Spleen (tissue), 11 donors: ENCODE measurements around the gene RMI2. TPM values are rescaled to one million over a fixed set of nuclear protein-coding genes. Genes with fewer than 3 reads are reported as not detected.

Experiments used
- DNase-seq: peaks from one replicate; pipeline ENCODE4 v3.0.0-alpha.2; 2020
- H3K27ac ChIP-seq, 8 donors: fragments of 200-600 bp; sonication (generic) in 7 of 8; 1 replicate in 4 of 8; 2 replicates in 4 of 8; pipeline versions ENCODE4 v1.5.0 to v1.8.0; 2016 to 2021; ENCODE audit warnings: inconsistent platforms in 4 of 8, mild to moderate bottlenecking in 4 of 8, moderate library complexity in 1 of 8
- H3K27me3 ChIP-seq, 7 donors: fragments of 200-600 bp; sonication (generic) in 6 of 7; replicated peaks in 1 of 7; 1 replicate in 4 of 7; 2 replicates in 3 of 7; pipeline versions ENCODE4 v1.5.0 to v1.8.0; 2016 to 2021; ENCODE audit warnings: inconsistent platforms in 3 of 7, mild to moderate bottlenecking in 1 of 7
- H3K36me3 ChIP-seq, 6 donors: fragments of 200-600 bp; sonication (generic) in 5 of 6; 1 replicate in 4 of 6; 2 replicates in 2 of 6; pipeline versions ENCODE4 v1.5.0 to v1.8.0; 2016 to 2021; ENCODE audit warnings: inconsistent platforms in 2 of 6
- H3K4me1 ChIP-seq, 6 donors: fragments of 200-600 bp; sonication (generic) in 5 of 6; 1 replicate in 3 of 6; 2 replicates in 3 of 6; pipeline versions ENCODE4 v1.5.0 to v1.8.0; 2016 to 2021; ENCODE audit warnings: inconsistent platforms in 3 of 6
- H3K4me3 ChIP-seq, 8 donors: fragments of 200-600 bp; sonication (generic) in 7 of 8; 1 replicate in 4 of 8; 2 replicates in 4 of 8; pipeline versions ENCODE4 v1.5.0 to v1.8.0; 2016 to 2021; ENCODE audit warnings: inconsistent platforms in 4 of 8, mild to moderate bottlenecking in 4 of 8, moderate library complexity in 2 of 8
- H3K9me3 ChIP-seq, 8 donors: fragments of 200-600 bp; sonication (generic) in 7 of 8; 1 replicate in 4 of 8; 2 replicates in 4 of 8; pipeline versions ENCODE4 v1.5.0 to v1.8.0; 2016 to 2021; ENCODE audit warnings: inconsistent platforms in 4 of 8
- POLR2A ChIP-seq, 3 donors: fragments of 450-650 bp; IDR thresholded peaks; one replicate each; pipeline ENCODE4 v1.5.1; 2017; ENCODE audit warnings: antibody characterized with exemption in 3 of 3, mild to moderate bottlenecking in 1 of 3
- POLR2AphosphoS5 ChIP-seq, 3 donors: sonication (generic); formaldehyde crosslinking; IDR thresholded peaks; one replicate each; pipeline ENCODE4 v1.5.1; 2017; ENCODE audit warnings: antibody characterized with exemption in 3 of 3
- WGBS, 5 donors: extraction: QIAGEN DNeasy Blood & Tissue Kit in 3 of 5; methylation state at CpG; one replicate each; pipeline versions ENCODE4 v1.1.5 to v1.1.7; 2013 to 2018; 5-methylcytosine and 5-hydroxymethylcytosine counted together
- intact Hi-C: fragments of 100-400 bp; cut with DNase I; formaldehyde crosslinking; loops from one replicate; pipeline ENCODE4 v1.15.0; 2023; ENCODE audit warnings: low total_unique reads
- polyA plus RNA-seq, 3 donors: library from polyadenylated mRNA; stranded (reverse); fragments of 200-250 nt; gene quantifications; one replicate each; pipeline ENCODE4 v1.2.1, GENCODE V29; 2013
- total RNA-seq, 7 donors: library from RNA; depleted of rRNA in 3 of 7; stranded (reverse); fragments of >200 nt in 3 of 7; fragmentation: NEBNext Ultra II Directional in 4 of 7; extraction: Animal tissue kit (Norgen Biotek cat#: 25700) in 4 of 7; gene quantifications; one replicate each; pipeline versions ENCODE4 v1.1.0 to v1.2.1, GENCODE V29; 2016 to 2021
- TF ChIP-seq, protein P1 (sequence below), 11 experiments: fragments of 200-600 bp in 7 of 11; fragments of 450-650 bp in 4 of 11; sonication (generic) in 4 of 11; IDR thresholded peaks in 8 of 11; conservative IDR thresholded peaks in 3 of 11; 1 replicate in 7 of 11; 2 replicates in 4 of 11; pipeline versions ENCODE4 v1.4.0 to v1.8.0; 2016 to 2021; ENCODE audit warnings: antibody characterized with exemption in 11 of 11, inconsistent platforms in 4 of 11, mild to moderate bottlenecking in 1 of 11
- donor health status: healthy with polysubstance abuse.
- donor health status: DM: no; HTN: no; CAD: no; lungs with moderate emphysema.
- donor health status: DM: no; HTN: no; CAD: no.
- donor health status: Bipolar disorder and iron deficiency.
- donor health status: healthy.
- donor health status: DM: no; HTN: no; CAD: no.
- donor health status: DM: yes; HTN: yes; CAD: no.

Gene RMI2
- total and polyA plus RNA-seq, 10 donors = 2.4 to 23.6 (median 4.7) TPM

DNA sequence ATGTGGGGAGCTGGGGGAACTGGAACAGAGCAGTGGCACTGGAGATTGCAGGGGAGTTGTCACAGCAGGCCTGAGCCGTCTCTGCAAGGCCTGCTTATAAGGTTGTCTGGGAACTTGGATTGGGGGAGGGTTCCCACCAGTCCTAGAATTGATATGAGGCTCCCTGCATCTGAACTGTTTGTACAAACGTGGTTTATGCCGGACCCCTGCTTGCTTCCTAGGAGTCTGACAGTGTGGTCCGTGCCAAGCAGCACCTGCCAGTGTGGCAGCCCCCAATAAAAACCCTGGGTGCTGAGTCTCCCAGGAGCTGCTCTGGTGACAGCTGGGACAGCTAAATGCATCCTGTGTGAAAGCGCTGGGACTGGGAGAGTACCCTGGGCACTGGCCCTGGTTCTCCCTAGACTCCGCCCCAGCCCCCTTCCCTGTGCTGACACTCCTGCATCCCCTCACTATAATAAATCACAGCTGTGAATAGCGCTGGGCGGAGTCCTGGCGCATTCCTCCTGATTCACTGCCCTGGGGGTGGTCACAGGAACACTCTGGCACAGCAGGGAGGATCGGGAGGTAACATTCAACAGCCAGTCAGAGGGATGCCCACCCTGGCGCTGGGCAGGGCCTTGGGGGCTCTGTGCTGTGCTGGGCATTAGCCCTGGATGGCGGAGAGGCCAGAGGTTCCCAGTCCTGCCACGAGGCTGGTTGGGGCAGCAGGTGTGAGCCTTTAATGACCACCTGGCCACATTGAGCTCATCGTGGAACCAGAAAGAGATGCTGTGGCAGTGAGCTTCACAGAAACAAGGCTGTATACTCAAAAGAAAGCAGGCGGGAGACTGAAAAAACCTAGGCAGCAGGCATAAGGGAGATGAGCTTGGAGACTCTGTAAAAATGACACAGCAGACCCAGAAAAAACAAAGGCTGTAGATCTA lies 45.6 kb downstream of the RMI2 start:
- intact Hi-C loops = no loop called here
- no peak overlapping the region for H3K27ac ChIP-seq
- H3K4me1 ChIP-seq = peaks cover 0 to 14% (median 3%) of the 10 kb centered on the region in 6 donors
- WGBS, 5 donors = 77 to 89% (median 82%) methylated on average over 10 to 15 of the region's 15 CpGs
- peak; percentile 38 for DNase-seq
- H3K9me3 ChIP-seq = no peaks in the 10 kb centered on the region
- no peak for TF ChIP-seq POLR2AphosphoS5 (IDR thresholded peaks at IDR 0.05)
- no peak for TF ChIP-seq POLR2A (IDR thresholded peaks at IDR 0.05)
- TF ChIP-seq, protein P1, sequence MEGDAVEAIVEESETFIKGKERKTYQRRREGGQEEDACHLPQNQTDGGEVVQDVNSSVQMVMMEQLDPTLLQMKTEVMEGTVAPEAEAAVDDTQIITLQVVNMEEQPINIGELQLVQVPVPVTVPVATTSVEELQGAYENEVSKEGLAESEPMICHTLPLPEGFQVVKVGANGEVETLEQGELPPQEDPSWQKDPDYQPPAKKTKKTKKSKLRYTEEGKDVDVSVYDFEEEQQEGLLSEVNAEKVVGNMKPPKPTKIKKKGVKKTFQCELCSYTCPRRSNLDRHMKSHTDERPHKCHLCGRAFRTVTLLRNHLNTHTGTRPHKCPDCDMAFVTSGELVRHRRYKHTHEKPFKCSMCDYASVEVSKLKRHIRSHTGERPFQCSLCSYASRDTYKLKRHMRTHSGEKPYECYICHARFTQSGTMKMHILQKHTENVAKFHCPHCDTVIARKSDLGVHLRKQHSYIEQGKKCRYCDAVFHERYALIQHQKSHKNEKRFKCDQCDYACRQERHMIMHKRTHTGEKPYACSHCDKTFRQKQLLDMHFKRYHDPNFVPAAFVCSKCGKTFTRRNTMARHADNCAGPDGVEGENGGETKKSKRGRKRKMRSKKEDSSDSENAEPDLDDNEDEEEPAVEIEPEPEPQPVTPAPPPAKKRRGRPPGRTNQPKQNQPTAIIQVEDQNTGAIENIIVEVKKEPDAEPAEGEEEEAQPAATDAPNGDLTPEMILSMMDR (IDR thresholded peaks at IDR 0.05 in 8 of 11, conservative IDR thresholded peaks at IDR 0.05 in 3 of 11) = no peak
- H3K36me3 ChIP-seq = no peaks in the 10 kb centered on the region
- no peak overlapping the region for H3K4me3 ChIP-seq
- peaks cover 0 to 11% (median 0%) of the 10 kb centered on the region in 7 donors for H3K27me3 ChIP-seq

GRCh38 chr16:11391576-11391975 lies 46.3 kb downstream of the RMI2 start:
- 81 to 95% (median 91%) methylated on average over 4 to 12 of the region's 12 CpGs for WGBS, 5 donors
- Histone ChIP-seq H3K36me3 (no peaks in the 10 kb centered on the region), H3K4me1 (peaks cover 0 to 20% (median 8%) of the 10 kb centered on the region in 6 donors), H3K27ac (no peak overlapping the region), H3K9me3 (no peaks in the 10 kb centered on the region), H3K4me3 (no peak overlapping the region), H3K27me3 (peaks cover 0 to 8% (median 0%) of the 10 kb centered on the region in 7 donors)
- intact Hi-C loops = no loop called here
- TF ChIP-seq, protein P1 (IDR thresholded peaks at IDR 0.05 in 8 of 11, conservative IDR thresholded peaks at IDR 0.05 in 3 of 11) = no peak
- TF ChIP-seq POLR2AphosphoS5 (IDR thresholded peaks at IDR 0.05) = peak in 1 of 3 donors; percentile 7
- peak; percentile 47 for DNase-seq

DNA sequence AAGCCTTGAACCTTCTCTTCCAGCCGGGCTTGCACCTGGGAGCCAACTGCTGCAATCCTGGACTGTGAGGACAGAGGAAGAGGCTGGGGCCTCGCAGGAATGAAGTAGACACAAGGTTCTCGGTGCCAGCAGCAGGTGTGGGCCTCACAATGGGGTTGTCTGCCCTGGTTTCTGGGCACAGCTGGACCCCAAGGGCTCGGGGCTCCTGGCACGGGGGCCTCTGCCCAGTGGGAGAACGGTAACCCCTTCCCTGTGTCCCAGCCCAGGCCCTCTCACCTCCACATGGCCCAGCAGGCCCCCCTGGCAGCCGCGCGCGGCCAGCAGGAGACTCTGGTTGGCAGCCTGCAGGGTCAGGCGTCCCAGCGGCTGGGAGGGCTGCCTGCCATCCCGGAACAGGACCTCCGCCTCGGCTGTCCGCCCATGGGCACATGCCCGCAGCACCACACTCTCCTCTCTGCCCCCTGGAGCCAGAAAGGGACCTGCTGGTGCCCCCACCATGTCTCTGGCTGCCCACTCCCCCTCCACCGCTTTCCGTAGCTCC lies 46.9 kb downstream of the RMI2 start:
- WGBS, 5 donors = 84 to 90% (median 86%) methylated on average over 13 to 19 of the region's 19 CpGs
- Histone ChIP-seq H3K4me1 (peaks cover 0 to 18% (median 5%) of the 10 kb centered on the region in 6 donors), H3K9me3 (no peaks in the 10 kb centered on the region), H3K4me3 (no peak overlapping the region), H3K36me3 (no peaks in the 10 kb centered on the region), H3K27ac (no peak overlapping the region), H3K27me3 (peaks cover 0 to 3% (median 0%) of the 10 kb centered on the region in 7 donors)
- DNase-seq = peak; percentile 72
- TF ChIP-seq, protein P1 (IDR thresholded peaks at IDR 0.05 in 8 of 11, conservative IDR thresholded peaks at IDR 0.05 in 3 of 11) = no peak
- no peak for TF ChIP-seq POLR2AphosphoS5 (IDR thresholded peaks at IDR 0.05)
- TF ChIP-seq POLR2A (IDR thresholded peaks at IDR 0.05) = no peak
- intact Hi-C loops = no loop called here

DNA sequence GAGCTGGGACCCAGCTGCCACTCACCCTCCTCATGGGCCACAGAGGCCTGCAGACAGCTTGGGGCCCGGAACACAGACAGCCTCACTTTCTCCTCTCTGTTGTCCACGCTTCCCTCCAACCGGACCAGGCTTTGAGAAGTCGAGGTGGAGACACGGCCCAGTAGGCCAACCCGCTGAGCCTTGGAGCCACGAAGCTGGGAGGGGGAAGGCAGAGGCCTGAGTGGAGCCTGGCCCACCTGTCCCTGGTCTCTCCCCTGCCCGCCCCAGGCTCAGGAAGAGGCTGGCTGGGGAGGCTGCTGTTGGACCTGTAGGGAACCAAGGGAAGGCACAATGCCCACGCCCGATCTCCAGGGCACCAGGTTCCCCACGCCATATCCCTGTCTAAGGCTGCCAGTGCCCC lies 48.1 kb downstream of the RMI2 start:
- TF ChIP-seq POLR2AphosphoS5 (IDR thresholded peaks at IDR 0.05) (peak in 1 of 3 donors; percentile 8), POLR2A (IDR thresholded peaks at IDR 0.05) (no peak)
- TF ChIP-seq, protein P1 (IDR thresholded peaks at IDR 0.05 in 8 of 11, conservative IDR thresholded peaks at IDR 0.05 in 3 of 11) = no peak
- Histone ChIP-seq H3K27ac (no peak overlapping the region), H3K4me3 (no peak overlapping the region), H3K4me1 (peaks cover 0 to 14% (median 5%) of the 10 kb centered on the region in 6 donors), H3K36me3 (no peaks in the 10 kb centered on the region), H3K27me3 (no peaks in the 10 kb centered on the region), H3K9me3 (no peaks in the 10 kb centered on the region)
- 78 to 95% (median 93%) methylated on average over 9 to 11 of the region's 11 CpGs for WGBS, 5 donors
- intact Hi-C loops = no loop called here
- DNase-seq = peak; percentile 60
